Measurements from ENCODE around the gene ACSF3.
"Not testable (repeated sequence)": the region's sequence is repeated elsewhere in the genome, so short reads cannot be mapped to it uniquely, and the experiment has no call there.

The ACSF3 gene

DNA sequence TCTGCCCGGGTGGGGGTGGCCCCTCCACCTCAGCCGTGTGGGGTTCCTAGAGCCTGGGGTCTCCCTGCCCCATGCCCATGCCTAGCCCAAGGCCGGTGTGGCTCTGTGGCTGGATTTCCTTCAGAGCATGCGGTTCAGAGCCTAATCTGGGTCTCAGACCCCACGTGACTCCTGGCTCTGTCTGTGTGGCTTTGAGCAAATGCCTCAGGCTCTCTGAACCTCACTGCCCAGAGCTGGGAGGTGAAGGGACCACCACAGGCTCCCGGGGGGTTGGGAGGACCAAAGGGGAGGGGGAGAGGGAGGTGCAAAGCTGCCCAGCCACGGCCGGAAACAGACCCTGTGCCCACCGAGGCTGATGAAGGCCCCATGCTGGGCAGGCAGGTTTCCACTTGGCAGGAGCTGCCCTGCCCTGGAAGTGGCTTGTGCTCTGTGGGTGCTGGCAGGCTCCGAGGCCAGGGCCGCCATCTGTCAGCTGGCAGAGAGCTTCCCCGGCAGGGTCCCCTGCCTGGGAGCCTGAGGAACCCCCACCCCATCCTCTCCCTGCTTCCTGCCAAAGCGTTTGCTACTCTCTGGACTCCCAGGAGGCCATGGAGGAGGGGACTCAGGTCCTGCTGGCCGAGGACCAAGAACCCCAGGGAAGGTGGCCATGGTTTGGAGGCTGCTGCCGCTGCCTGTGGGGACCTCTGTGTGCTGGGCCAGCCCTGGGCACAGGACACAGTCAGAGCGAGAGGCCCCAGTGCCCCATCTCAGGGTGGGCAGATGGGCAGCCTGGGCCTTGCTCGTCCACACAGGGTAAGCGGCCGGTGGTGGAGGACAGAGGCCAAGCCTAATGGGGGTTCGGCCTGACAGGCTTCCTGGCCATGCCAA, 81.9 kb downstream of the ACSF3 start:
- DNase-seq (ENCODE audit: low read depth) = no peak

DNA sequence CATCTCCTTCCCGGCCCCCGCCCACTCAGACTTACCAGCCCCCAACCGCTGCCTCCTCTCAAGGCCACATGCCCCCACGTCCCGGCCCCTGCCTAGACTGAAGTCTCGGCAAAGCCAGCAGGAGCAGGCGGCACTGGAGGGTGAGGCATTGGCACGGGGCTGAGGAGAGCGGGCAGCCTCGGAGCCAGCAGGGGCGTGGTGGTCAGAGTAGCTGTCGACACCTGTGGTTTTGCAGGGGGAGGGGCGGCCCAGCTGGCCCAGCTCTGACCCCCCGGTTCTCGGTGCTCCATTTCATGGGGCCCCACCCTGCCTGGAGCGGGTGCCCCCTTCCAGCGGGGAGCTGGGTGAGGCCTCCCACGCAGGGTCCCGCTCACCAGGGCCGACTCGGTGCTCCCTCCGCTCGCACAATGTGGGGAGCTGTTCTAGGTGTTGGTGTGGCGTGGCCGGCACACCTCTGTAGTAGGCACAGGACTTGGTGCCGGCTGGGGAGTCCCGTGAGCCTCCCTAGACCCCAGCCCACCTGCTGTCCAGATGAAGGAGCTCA, 82.6 kb downstream of the ACSF3 start:
- no peak for DNase-seq (ENCODE audit: low read depth)

GRCh38 chr16:89176717-89177116, 83.1 kb downstream of the ACSF3 start:
- no peak for DNase-seq (ENCODE audit: low read depth)

DNA sequence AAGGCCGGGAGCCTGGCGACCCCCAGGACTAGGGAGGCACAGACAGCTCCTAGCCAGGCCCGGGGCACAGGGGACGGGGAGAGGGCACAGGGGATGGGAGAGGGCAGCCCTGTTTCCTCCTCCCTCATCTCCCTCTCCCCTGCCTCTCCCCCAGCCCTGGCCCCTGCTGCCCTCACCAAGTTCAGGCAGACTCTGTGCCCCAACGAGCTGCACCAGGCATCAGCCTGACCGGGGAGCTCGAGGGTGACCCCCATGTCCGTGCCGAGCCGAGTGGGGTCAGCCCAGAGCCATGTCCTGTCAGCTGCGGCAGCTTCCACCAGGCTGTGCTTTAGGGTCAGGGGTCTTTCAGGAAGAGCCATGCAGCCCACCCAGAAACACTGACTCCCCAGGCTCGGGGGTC, 83.8 kb downstream of the ACSF3 start:
- no peak for DNase-seq (ENCODE audit: low read depth)

DNA sequence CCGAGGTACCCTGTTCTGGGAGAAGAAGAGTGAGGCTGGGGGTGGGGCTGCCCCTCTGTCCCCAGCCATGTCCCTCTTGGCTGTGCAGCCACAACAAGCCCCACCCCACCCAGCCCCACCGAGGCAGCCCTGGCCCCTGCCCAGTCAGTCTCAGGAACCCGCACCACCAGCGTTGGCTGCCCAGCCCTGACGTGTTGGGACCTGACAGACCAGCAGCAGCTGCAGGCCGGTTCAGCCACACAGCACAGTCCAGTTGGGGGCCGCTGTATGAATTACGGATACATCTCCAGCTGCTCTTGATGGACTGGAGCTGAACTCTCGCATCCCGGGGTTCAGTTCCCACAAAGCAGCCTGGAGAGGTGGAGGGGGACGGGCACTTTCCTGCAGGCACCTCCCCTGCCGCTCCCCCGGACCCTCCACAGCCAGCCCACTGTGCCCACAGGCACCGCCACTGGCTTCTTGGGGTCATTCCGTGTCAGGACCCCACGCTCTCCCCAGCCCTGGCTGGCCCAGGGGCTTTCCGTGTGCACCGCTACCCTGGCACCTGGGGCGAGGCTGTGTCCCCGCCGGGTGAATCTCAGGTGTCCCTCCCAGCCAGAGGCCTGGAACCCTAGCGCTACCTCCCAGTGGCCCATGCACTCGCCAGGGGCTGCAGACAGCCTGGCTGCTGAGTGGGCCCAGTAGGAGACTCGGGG, 84.9 kb downstream of the ACSF3 start:
- no peak for DNase-seq (ENCODE audit: low read depth)

GRCh38 chr16:89179148-89179484, 85.5 kb downstream of the ACSF3 start:
- no peak for DNase-seq (ENCODE audit: low read depth)

GRCh38 chr16:89179656-89180315, 86.1 kb downstream of the ACSF3 start:
- no peak for DNase-seq (ENCODE audit: low read depth)

GRCh38 chr16:89183463-89183862, 89.8 kb downstream of the ACSF3 start:
- no peak for DNase-seq (ENCODE audit: low read depth)

GRCh38 chr16:89183975-89184676, 90.5 kb downstream of the ACSF3 start:
- DNase-seq (ENCODE audit: low read depth) = no peak

DNA sequence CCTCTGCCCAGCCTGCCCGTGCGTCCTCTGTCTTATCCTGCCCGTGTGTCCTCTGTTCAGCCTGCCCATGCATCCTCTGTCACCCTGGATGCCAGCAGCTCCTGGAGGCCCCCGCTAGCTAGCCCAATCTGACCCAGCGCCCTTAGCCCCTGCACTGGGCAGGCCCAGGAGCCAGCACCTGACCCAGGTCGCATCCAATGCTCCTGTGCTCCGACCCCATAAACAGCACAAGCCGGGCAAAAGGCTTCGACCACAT, 91.0 kb downstream of the ACSF3 start:
- DNase-seq (ENCODE audit: low read depth) = no peak

- DNase-seq (ENCODE audit: low read depth) = no peak
Observed at GRCh38 chr16:89184933-89185794, 91.5 kb downstream of the ACSF3 start.

GRCh38 chr16:89185887-89186592, 92.4 kb downstream of the ACSF3 start:
- DNase-seq (ENCODE audit: low read depth) = not testable (repeated sequence)

- DNase-seq (ENCODE audit: low read depth) = not testable (repeated sequence)
Observed at GRCh38 chr16:89186593-89187031, 93.0 kb downstream of the ACSF3 start.

GRCh38 chr16:89187032-89187769, 93.5 kb downstream of the ACSF3 start:
- DNase-seq (ENCODE audit: low read depth) = no peak

DNA sequence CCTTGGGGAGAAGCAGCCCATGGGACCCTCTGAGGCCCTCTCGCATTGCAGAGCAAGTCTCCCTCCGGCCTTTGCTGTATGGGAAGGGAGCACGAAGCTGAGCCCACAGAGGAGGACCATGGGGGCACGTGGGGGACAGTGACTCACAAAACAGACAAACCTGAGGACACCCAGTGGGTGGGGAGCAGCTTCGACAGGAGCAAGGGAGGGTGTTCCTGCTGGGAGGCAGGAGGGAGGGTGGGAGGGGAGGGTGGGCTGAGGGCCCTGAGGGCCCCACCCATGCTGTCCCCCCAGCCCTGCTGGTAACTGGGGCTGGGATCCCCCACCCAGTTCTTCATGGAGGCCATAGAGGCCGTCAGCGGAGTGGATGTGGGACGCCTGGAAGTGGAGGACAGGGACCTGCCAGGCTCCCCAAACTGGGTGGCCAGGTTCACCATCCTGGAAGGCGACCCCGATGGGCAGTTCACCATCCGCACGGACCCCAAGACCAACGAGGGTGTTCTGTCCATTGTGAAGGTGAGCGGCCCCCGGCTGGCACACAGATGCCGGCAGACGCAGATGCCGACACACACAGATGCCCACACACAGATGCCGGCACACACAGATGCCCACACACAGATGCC, 94.2 kb downstream of the ACSF3 start:
- DNase-seq (ENCODE audit: low read depth) = no peak

GRCh38 chr16:89188471-89189357, 95.1 kb downstream of the ACSF3 start:
- DNase-seq (ENCODE audit: low read depth) = not testable (repeated sequence)

- DNase-seq (ENCODE audit: low read depth) = no peak
Observed at GRCh38 chr16:89189358-89190025, 95.8 kb downstream of the ACSF3 start.
